Mucosa of rectum (tissue), 2 donors: ENCODE results near the gene SNAP47.

Experiments used
- H3K27ac ChIP-seq, 2 donors: one replicate each; pipeline ENCODE4 v1.7.0; 2013; ENCODE audit warnings: inconsistent platforms in 2 of 2, low read depth in 2 of 2, low read length in 2 of 2
- H3K27me3 ChIP-seq, 2 donors: one replicate each; pipeline ENCODE4 v1.7.0; 2013; ENCODE audit warnings: low read length in 2 of 2; ENCODE audit not compliant: control insufficient read depth in 2 of 2, insufficient read depth in 2 of 2
- H3K36me3 ChIP-seq, 2 donors: one replicate each; pipeline ENCODE4 v1.7.0; 2013; ENCODE audit warnings: low read length in 2 of 2; ENCODE audit not compliant: control insufficient read depth in 2 of 2, insufficient read depth in 2 of 2
- H3K4me1 ChIP-seq, 2 donors: one replicate each; pipeline ENCODE4 v1.7.0; 2013; ENCODE audit warnings: low read length in 2 of 2, mild to moderate bottlenecking in 1 of 2; ENCODE audit not compliant: control insufficient read depth in 2 of 2, insufficient read depth in 2 of 2
- H3K4me3 ChIP-seq, 2 donors: one replicate each; pipeline ENCODE4 v1.7.0; 2013; ENCODE audit warnings: low read length in 2 of 2
- H3K9ac ChIP-seq, 2 donors: one replicate each; pipeline ENCODE4 v1.7.0; 2013; ENCODE audit warnings: low read length in 2 of 2, low read depth in 1 of 2, mild to moderate bottlenecking in 1 of 2
- H3K9me3 ChIP-seq, 2 donors: one replicate each; pipeline ENCODE4 v1.7.0; 2013; ENCODE audit warnings: low read length in 2 of 2; ENCODE audit not compliant: control insufficient read depth in 2 of 2
- donor health status: healthy.
- donor health status: Normal muscosa, but diverticular disease.

Gene SNAP47

GRCh38 chr1:227749225-227749624 is 14.0 kb downstream of the SNAP47 start:
- H3K9ac ChIP-seq = no peak overlapping the region
- no peak overlapping the region for H3K4me3 ChIP-seq
- H3K36me3 ChIP-seq = peaks cover 8 to 11% of the 10 kb centered on the region in 2 donors
- H3K9me3 ChIP-seq = no peaks in the 10 kb centered on the region
- H3K27ac ChIP-seq = no peak overlapping the region
- no peaks in the 10 kb centered on the region for H3K27me3 ChIP-seq
- peaks cover 0 to 8% of the 10 kb centered on the region in 2 donors for H3K4me1 ChIP-seq

- Histone ChIP-seq H3K36me3 (peaks cover 8 to 11% of the 10 kb centered on the region in 2 donors), H3K9me3 (no peaks in the 10 kb centered on the region), H3K9ac (no peak overlapping the region), H3K4me1 (peaks cover 0 to 5% of the 10 kb centered on the region in 2 donors), H3K27ac (no peak overlapping the region), H3K4me3 (no peak overlapping the region), H3K27me3 (no peaks in the 10 kb centered on the region)
Observed at GRCh38 chr1:227749916-227750710, 14.9 kb downstream of the SNAP47 start.

- Histone ChIP-seq H3K4me1 (no peaks in the 10 kb centered on the region), H3K9ac (no peak overlapping the region), H3K36me3 (peaks cover 3% of the 10 kb centered on the region in 2 donors), H3K9me3 (no peaks in the 10 kb centered on the region), H3K4me3 (no peak overlapping the region), H3K27ac (peak overlapping the region in 1 of 2 donors; percentile 27), H3K27me3 (no peaks in the 10 kb centered on the region)
Observed at GRCh38 chr1:227753999-227754711, 18.9 kb downstream of the SNAP47 start.

GRCh38 chr1:227754958-227755357 is 19.7 kb downstream of the SNAP47 start:
- H3K9me3 ChIP-seq = no peaks in the 10 kb centered on the region
- peaks cover 0 to 2% of the 10 kb centered on the region in 2 donors for H3K4me1 ChIP-seq
- H3K9ac ChIP-seq = no peak overlapping the region
- H3K27me3 ChIP-seq = no peaks in the 10 kb centered on the region
- H3K27ac ChIP-seq = no peak overlapping the region
- peaks cover 8 to 10% of the 10 kb centered on the region in 2 donors for H3K36me3 ChIP-seq
- H3K4me3 ChIP-seq = no peak overlapping the region

- no peaks in the 10 kb centered on the region for H3K27me3 ChIP-seq
- H3K4me1 ChIP-seq = peaks cover 0 to 3% of the 10 kb centered on the region in 2 donors
- no peak overlapping the region for H3K4me3 ChIP-seq
- no peak overlapping the region for H3K27ac ChIP-seq
- H3K9me3 ChIP-seq = no peaks in the 10 kb centered on the region
- H3K9ac ChIP-seq = no peak overlapping the region
- H3K36me3 ChIP-seq = peaks cover 10 to 12% of the 10 kb centered on the region in 2 donors
Observed at GRCh38 chr1:227756172-227756959, 21.1 kb downstream of the SNAP47 start.

- Histone ChIP-seq H3K27ac (no peak overlapping the region), H3K4me1 (peaks cover 3 to 16% of the 10 kb centered on the region in 2 donors), H3K9ac (no peak overlapping the region), H3K4me3 (no peak overlapping the region), H3K9me3 (no peaks in the 10 kb centered on the region), H3K36me3 (peaks cover 10 to 12% of the 10 kb centered on the region in 2 donors), H3K27me3 (no peaks in the 10 kb centered on the region)
Observed at GRCh38 chr1:227757781-227758180, 22.5 kb downstream of the SNAP47 start.

- H3K4me3 ChIP-seq = no peak overlapping the region
- no peak overlapping the region for H3K27ac ChIP-seq
Observed at GRCh38 chr1:227758366-227758765, 23.1 kb downstream of the SNAP47 start.

GRCh38 chr1:227759341-227760300 is 24.4 kb downstream of the SNAP47 start:
- peak overlapping the region in 1 of 2 donors; percentile 56 for H3K27ac ChIP-seq
- peaks cover 4 to 18% of the 10 kb centered on the region in 2 donors for H3K4me1 ChIP-seq
- no peak overlapping the region for H3K9ac ChIP-seq
- H3K27me3 ChIP-seq = no peaks in the 10 kb centered on the region
- H3K4me3 ChIP-seq = no peak overlapping the region
- H3K36me3 ChIP-seq = peaks cover 10 to 12% of the 10 kb centered on the region in 2 donors
- no peaks in the 10 kb centered on the region for H3K9me3 ChIP-seq

More at GRCh38 chr1:227758366-227758765, 23.1 kb downstream of the SNAP47 start:
- peaks cover 4 to 18% of the 10 kb centered on the region in 2 donors for H3K4me1 ChIP-seq
- no peak overlapping the region for H3K9ac ChIP-seq
- peaks cover 10 to 12% of the 10 kb centered on the region in 2 donors for H3K36me3 ChIP-seq
- H3K27me3 ChIP-seq = no peaks in the 10 kb centered on the region
- H3K9me3 ChIP-seq = no peaks in the 10 kb centered on the region

- H3K36me3 ChIP-seq = peaks cover 10 to 12% of the 10 kb centered on the region in 2 donors
- no peaks in the 10 kb centered on the region for H3K27me3 ChIP-seq
- H3K9me3 ChIP-seq = no peaks in the 10 kb centered on the region
- H3K9ac ChIP-seq = no peak overlapping the region
- no peak overlapping the region for H3K4me3 ChIP-seq
- peak overlapping the region in 1 of 2 donors; percentile 14 for H3K27ac ChIP-seq
- H3K4me1 ChIP-seq = peaks cover 4 to 18% of the 10 kb centered on the region in 2 donors
Observed at GRCh38 chr1:227760377-227760776, 25.1 kb downstream of the SNAP47 start.
